Thyroid gland (tissue), 4 donors: ENCODE data around the gene DENND4A.

ENCODE experiments used
- CTCF ChIP-seq, 6 experiments: fragments of 200-600 bp in 3 of 6; fragments of 450-650 bp in 3 of 6; sonication (generic) in 3 of 6; IDR thresholded peaks; one replicate each; pipeline ENCODE4 v1.5.1; 2016 to 2019; ENCODE audit warnings: antibody characterized with exemption in 6 of 6, mild to moderate bottlenecking in 2 of 6, inconsistent platforms in 1 of 6, moderate library complexity in 1 of 6
- POLR2A ChIP-seq, 2 donors: fragments of 450-650 bp; IDR thresholded peaks; one replicate each; pipeline ENCODE4 v1.6.1; 2017; ENCODE audit warnings: antibody characterized with exemption in 2 of 2, mild to moderate bottlenecking in 2 of 2, moderate library complexity in 1 of 2

DNA sequence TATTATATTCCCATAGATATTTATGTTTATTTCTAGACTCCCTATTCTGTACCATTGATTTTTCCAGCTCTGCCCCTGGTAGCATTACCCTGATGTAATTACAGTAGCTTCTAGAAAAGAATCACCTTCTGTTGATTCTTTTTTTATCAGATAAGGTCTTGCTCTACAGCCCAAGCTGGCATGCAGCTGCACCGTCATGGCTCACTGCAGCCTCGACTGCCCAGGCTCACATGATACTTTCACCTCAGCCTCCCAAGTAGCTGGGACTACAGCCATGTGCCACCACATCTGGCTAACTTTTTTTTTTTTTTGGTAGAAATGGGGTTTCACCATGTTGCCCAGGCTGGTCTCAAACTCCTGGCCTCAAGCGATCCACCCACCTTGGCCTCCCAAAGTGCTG is 128.6 kb downstream of the DENND4A start:
- TF ChIP-seq POLR2A (IDR thresholded peaks at IDR 0.05) (no peak), CTCF (IDR thresholded peaks at IDR 0.05) (no peak)
